Panc1 (cell line): Measurements from ENCODE around the gene DEDD2. TPM values are rescaled to one million over a fixed set of nuclear protein-coding genes. Genes with fewer than 3 reads are reported as not detected.

Source experiments
- ATAC-seq: fragments of 200-7000 bp; cut with Tn5 transposase; 2 replicates; pipeline ENCODE4 v1.9.1; 2020; ENCODE audit warnings: mild to moderate bottlenecking, moderate library complexity
- BruUV-seq: library from RNA; stranded (reverse); fragments of 400-500 nt; replicated peaks from 2 replicates; lab custom pipeline; 2021; lab: Mats Ljungman, UMichigan
- CTCF ChIA-PET: fragments of 300-600 bp; sonication (Branson Sonifier 250); formaldehyde crosslinking; loops from one replicate; lab custom pipeline; 2022; ENCODE audit warnings: antibody characterized with exemption; lab: Charles Lee
- POLR2A ChIA-PET: fragments of 300-600 bp; sonication (Branson Sonifier 250); formaldehyde crosslinking; loops from one replicate; lab custom pipeline; 2022; ENCODE audit warnings: antibody characterized with exemption; lab: Charles Lee
- DNase-seq: peaks from one replicate; pipeline ENCODE4 v3.0.0-alpha.2; 2010; ENCODE audit warnings: low read depth, low spot score
- H3K27ac ChIP-seq: 2 replicates; pipeline ENCODE4 v1.5.1; 2011; ENCODE audit warnings: mild to moderate bottlenecking, low read length, inconsistent platforms
- H3K27me3 ChIP-seq: fragments of 200-500 bp; sonication (Bioruptor generic); 2 replicates; pipeline ENCODE4 v1.6.0; 2014; ENCODE audit warnings: low read length, inconsistent platforms; ENCODE audit not compliant: control insufficient read depth, insufficient read depth
- H3K36me3 ChIP-seq: fragments of 200-500 bp; sonication (Bioruptor generic); 2 replicates; pipeline ENCODE4 v1.5.1; 2014; ENCODE audit warnings: inconsistent platforms, mild to moderate bottlenecking, low read length, moderate library complexity; ENCODE audit not compliant: control insufficient read depth, insufficient read depth
- H3K4me1 ChIP-seq: 2 replicates; pipeline ENCODE4 v1.5.1; 2011; ENCODE audit warnings: inconsistent platforms, mild to moderate bottlenecking, low read length, moderate library complexity; ENCODE audit not compliant: control insufficient read depth, insufficient read depth
- H3K4me3 ChIP-seq, 2 experiments: 2 replicates each; pipeline ENCODE4 v1.5.1; 2011 to 2012; ENCODE audit warnings: low read depth in 2 of 2, low read length in 2 of 2, mild to moderate bottlenecking in 2 of 2, inconsistent platforms in 1 of 2, moderate library complexity in 1 of 2
- H3K9me3 ChIP-seq: fragments of 200-500 bp; sonication (Bioruptor generic); 2 replicates; pipeline ENCODE4 v1.5.1; 2014; ENCODE audit warnings: low read depth, mild to moderate bottlenecking, inconsistent platforms, low read length, moderate library complexity; ENCODE audit not compliant: control insufficient read depth, insufficient read depth
- POLR2AphosphoS5 ChIP-seq: IDR thresholded peaks from 2 replicates; pipeline ENCODE4 v1.6.1; 2012; ENCODE audit warnings: mild to moderate bottlenecking, low read depth, low read length, moderate library complexity
- SIN3A ChIP-seq: IDR thresholded peaks from 2 replicates; pipeline ENCODE4 v1.6.1; 2012; ENCODE audit warnings: low read depth, mild to moderate bottlenecking, low read length, moderate library complexity, borderline replicate concordance; ENCODE audit not compliant: insufficient read depth
- TCF7L2 ChIP-seq: IDR thresholded peaks from 2 replicates; pipeline ENCODE4 v1.6.1; 2011; ENCODE audit warnings: mild to moderate bottlenecking, low read depth, low read length, inconsistent platforms
- in situ Hi-C: cut with HindIII; loops from 2 replicates; pipeline ENCODE4 v1.10.0; 2016; ENCODE audit warnings: low sequenced_read_pairs, low pct_unique_long_range_greater_than_20kb
- intact Hi-C: fragments of 100-400 bp; cut with micrococcal nuclease; formaldehyde crosslinking; loops from one replicate; pipeline ENCODE4 v1.10.0; 2022; ENCODE audit not compliant: unreplicated experiment
- total RNA-seq: library from RNA; stranded (reverse); gene quantifications from one replicate; pipeline ENCODE4 v1.2.1, GENCODE V29; 2021; ENCODE audit not compliant: unreplicated experiment
- TF ChIP-seq, protein P1 (sequence below): fragments of 450-650 bp; IDR thresholded peaks from 2 replicates; pipeline ENCODE4 v1.5.1; 2017; ENCODE audit warnings: mild to moderate bottlenecking
- TF ChIP-seq, protein P2 (sequence below), 2 experiments: IDR thresholded peaks; 2 replicates each; pipeline ENCODE4 v1.6.1; 2011 to 2012; ENCODE audit warnings: low read depth in 2 of 2, control low read depth in 1 of 2, low read length in 1 of 2, mild to moderate bottlenecking in 1 of 2, moderate library complexity in 1 of 2; ENCODE audit not compliant: insufficient read depth in 1 of 2

Gene DEDD2
- total RNA-seq, 1 experiment from 2014 or later = 13.2 TPM

DNA sequence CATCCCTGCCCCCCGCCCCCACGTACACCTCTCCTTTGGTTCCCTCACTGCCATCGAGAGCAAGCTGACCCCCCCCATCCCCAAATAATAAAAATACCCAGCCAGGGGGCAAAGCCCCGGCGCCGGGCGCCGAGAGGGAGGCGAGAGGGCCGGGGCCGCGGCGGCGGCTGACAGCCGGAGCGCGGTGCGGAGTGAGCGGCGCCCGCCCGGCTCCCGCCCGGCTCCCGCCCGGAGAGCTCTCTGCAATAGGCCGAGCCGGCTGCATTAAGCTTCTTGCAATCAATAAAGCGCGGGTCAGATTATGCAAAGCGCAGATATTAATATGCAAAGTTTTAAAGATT lies 40.9 kb downstream of the DEDD2 start:
- no peaks in the 10 kb centered on the region for H3K4me1 ChIP-seq
- in situ Hi-C loops = no loop called here
- intact Hi-C loops = no loop called here
- POLR2A ChIA-PET = interaction anchor here (0.6 kb wide), 1 partner anchor 77 kb away, joined by 4 read pairs; no protein-coding TSS in a partner anchor
- H3K27me3 ChIP-seq = peaks cover 15% of the 10 kb centered on the region
- ATAC-seq (peak; percentile 71), DNase-seq (no peak)
- CTCF ChIA-PET = interaction anchor here (0.6 to 0.8 kb wide), 3 partner anchors 33 to 87 kb away, joined by 3 to 13 read pairs (median 3); partner anchors contain the start of gene POU2F2
- H3K36me3 ChIP-seq = no peaks in the 10 kb centered on the region
- no TSS peak for BruUV-seq
- no peak for TF ChIP-seq SIN3A
- no peak for TF ChIP-seq TCF7L2
- TF ChIP-seq, protein P1, sequence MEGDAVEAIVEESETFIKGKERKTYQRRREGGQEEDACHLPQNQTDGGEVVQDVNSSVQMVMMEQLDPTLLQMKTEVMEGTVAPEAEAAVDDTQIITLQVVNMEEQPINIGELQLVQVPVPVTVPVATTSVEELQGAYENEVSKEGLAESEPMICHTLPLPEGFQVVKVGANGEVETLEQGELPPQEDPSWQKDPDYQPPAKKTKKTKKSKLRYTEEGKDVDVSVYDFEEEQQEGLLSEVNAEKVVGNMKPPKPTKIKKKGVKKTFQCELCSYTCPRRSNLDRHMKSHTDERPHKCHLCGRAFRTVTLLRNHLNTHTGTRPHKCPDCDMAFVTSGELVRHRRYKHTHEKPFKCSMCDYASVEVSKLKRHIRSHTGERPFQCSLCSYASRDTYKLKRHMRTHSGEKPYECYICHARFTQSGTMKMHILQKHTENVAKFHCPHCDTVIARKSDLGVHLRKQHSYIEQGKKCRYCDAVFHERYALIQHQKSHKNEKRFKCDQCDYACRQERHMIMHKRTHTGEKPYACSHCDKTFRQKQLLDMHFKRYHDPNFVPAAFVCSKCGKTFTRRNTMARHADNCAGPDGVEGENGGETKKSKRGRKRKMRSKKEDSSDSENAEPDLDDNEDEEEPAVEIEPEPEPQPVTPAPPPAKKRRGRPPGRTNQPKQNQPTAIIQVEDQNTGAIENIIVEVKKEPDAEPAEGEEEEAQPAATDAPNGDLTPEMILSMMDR = no peak
- TF ChIP-seq, protein P2, sequence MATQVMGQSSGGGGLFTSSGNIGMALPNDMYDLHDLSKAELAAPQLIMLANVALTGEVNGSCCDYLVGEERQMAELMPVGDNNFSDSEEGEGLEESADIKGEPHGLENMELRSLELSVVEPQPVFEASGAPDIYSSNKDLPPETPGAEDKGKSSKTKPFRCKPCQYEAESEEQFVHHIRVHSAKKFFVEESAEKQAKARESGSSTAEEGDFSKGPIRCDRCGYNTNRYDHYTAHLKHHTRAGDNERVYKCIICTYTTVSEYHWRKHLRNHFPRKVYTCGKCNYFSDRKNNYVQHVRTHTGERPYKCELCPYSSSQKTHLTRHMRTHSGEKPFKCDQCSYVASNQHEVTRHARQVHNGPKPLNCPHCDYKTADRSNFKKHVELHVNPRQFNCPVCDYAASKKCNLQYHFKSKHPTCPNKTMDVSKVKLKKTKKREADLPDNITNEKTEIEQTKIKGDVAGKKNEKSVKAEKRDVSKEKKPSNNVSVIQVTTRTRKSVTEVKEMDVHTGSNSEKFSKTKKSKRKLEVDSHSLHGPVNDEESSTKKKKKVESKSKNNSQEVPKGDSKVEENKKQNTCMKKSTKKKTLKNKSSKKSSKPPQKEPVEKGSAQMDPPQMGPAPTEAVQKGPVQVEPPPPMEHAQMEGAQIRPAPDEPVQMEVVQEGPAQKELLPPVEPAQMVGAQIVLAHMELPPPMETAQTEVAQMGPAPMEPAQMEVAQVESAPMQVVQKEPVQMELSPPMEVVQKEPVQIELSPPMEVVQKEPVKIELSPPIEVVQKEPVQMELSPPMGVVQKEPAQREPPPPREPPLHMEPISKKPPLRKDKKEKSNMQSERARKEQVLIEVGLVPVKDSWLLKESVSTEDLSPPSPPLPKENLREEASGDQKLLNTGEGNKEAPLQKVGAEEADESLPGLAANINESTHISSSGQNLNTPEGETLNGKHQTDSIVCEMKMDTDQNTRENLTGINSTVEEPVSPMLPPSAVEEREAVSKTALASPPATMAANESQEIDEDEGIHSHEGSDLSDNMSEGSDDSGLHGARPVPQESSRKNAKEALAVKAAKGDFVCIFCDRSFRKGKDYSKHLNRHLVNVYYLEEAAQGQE (IDR thresholded peaks at IDR 0.05; ENCODE audit: insufficient read depth in 1 of 2, low read depth in 2 of 2, low read length in 1 of 2) = no peak
- no peak for TF ChIP-seq POLR2AphosphoS5
- H3K9me3 ChIP-seq = no peaks in the 10 kb centered on the region
- H3K27ac ChIP-seq = no peak overlapping the region
- peak overlapping the region; percentile 43 to 45 for H3K4me3 ChIP-seq

DNA sequence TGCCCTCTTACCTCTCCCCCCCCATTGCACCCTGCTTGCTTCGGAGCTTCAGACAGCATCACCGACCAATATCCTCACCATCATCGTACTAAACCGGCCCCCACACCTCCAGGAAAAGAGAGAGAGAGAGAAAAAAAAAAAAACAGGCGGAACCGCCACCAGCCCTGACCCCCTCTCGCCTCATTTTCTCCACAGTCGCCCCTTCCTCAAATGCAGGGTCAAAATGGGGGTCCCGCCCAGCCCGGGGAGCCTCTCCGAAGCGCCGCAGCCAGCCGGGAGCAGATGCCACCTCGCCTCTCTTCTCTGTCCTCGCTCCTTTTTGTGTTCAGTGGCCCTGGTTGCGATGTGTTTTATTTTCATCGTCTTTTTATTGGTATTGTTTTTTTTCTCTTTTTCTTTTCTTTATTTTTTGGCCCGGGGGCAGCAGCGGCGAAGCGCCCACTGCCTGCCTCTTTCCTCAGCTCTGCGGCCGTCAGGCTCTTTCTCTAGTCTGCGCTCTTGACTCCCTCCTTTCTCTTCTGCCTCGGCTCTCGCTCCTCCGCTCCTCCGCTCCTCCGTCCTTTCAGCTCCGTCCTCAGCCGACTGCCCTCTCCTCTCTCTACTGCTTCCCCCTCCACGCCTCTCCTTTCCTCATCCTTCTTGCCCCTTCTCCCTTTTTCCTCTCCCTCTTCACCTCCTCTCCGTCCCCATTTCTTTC lies 41.4 kb downstream of the DEDD2 start:
- ChIA-PET POLR2A (interaction anchor here (0.6 kb wide), 1 partner anchor 77 kb away, joined by 4 read pairs; no protein-coding TSS in a partner anchor), CTCF (interaction anchor here (0.6 to 0.8 kb wide), 3 partner anchors 32 to 87 kb away, joined by 3 to 13 read pairs (median 3); partner anchors contain the start of gene POU2F2)
- no TSS peak for BruUV-seq
- in situ Hi-C loops = no loop called here
- Histone ChIP-seq H3K27me3 (peaks cover 15% of the 10 kb centered on the region), H3K4me3 (peak overlapping the region; percentile 43 to 45), H3K27ac (no peak overlapping the region), H3K9me3 (no peaks in the 10 kb centered on the region), H3K36me3 (no peaks in the 10 kb centered on the region), H3K4me1 (no peaks in the 10 kb centered on the region)
- DNase-seq (no peak), ATAC-seq (peak; percentile 56)
- intact Hi-C loops = no loop called here
- TF ChIP-seq SIN3A (no peak), POLR2AphosphoS5 (no peak), TCF7L2 (no peak)
- TF ChIP-seq, protein P2 (IDR thresholded peaks at IDR 0.05; ENCODE audit: insufficient read depth in 1 of 2, low read depth in 2 of 2, low read length in 1 of 2) = no peak
- TF ChIP-seq, protein P1 = no peak
